Neuronal stem cell (in vitro differentiated cells): ENCODE data around the gene CA9.

ENCODE experiments used
- DNase-seq: peaks from one replicate; pipeline ENCODE4 v3.0.0-alpha.2; 2013; ENCODE audit warnings: low spot score
- H2AFZ ChIP-seq: one replicate; pipeline ENCODE4 v1.6.1; 2013; ENCODE audit warnings: mild to moderate bottlenecking, low read length, inconsistent platforms
- H2AK5ac ChIP-seq: 2 replicates; pipeline ENCODE4 v1.6.1; 2013; ENCODE audit warnings: low read depth, mild to moderate bottlenecking, inconsistent platforms, low read length, moderate library complexity, mixed read lengths
- H2BK120ac ChIP-seq: 2 replicates; pipeline ENCODE4 v1.6.1; 2013; ENCODE audit warnings: low read depth, mild to moderate bottlenecking, inconsistent platforms, low read length, moderate library complexity, mixed read lengths
- H2BK12ac ChIP-seq: one replicate; pipeline ENCODE4 v1.6.1; 2013; ENCODE audit warnings: low read length, inconsistent platforms
- H2BK15ac ChIP-seq: 2 replicates; pipeline ENCODE4 v1.6.1; 2013; ENCODE audit warnings: mild to moderate bottlenecking, low read length, inconsistent platforms, mixed read lengths
- H2BK5ac ChIP-seq: one replicate; pipeline ENCODE4 v1.6.1; 2013; ENCODE audit warnings: inconsistent platforms, mild to moderate bottlenecking, low read length, moderate library complexity
- H3K14ac ChIP-seq: one replicate; pipeline ENCODE4 v1.6.1; 2013; ENCODE audit warnings: low read length, inconsistent platforms
- H3K18ac ChIP-seq: 2 replicates; pipeline ENCODE4 v1.6.1; 2013; ENCODE audit warnings: low read length, inconsistent platforms
- H3K23ac ChIP-seq: 2 replicates; pipeline ENCODE4 v1.6.1; 2013; ENCODE audit warnings: low read depth, mild to moderate bottlenecking, mixed read lengths, low read length, inconsistent platforms; ENCODE audit not compliant: poor library complexity
- H3K27ac ChIP-seq: replicated peaks from 3 replicates; pipeline ENCODE4 v1.5.1; 2013; ENCODE audit warnings: low read length, inconsistent platforms
- H3K27me3 ChIP-seq, 3 experiments: 2 replicates each; pipeline ENCODE4 v1.6.1; 2013; ENCODE audit warnings: low read length in 3 of 3, mild to moderate bottlenecking in 2 of 3, inconsistent platforms in 1 of 3, low read depth in 1 of 3, mixed read lengths in 1 of 3, moderate library complexity in 1 of 3; ENCODE audit not compliant: control insufficient read depth in 3 of 3, insufficient read depth in 3 of 3
- H3K36me3 ChIP-seq, 2 donors: replicated peaks in 1 of 2; 2 replicates each; pipeline ENCODE4 v1.6.1; 2013; ENCODE audit warnings: low read length in 2 of 2; ENCODE audit not compliant: control insufficient read depth in 2 of 2, insufficient read depth in 2 of 2
- H3K4ac ChIP-seq: 2 replicates; pipeline ENCODE4 v1.6.1; 2013; ENCODE audit warnings: inconsistent platforms, mild to moderate bottlenecking, low read length, moderate library complexity
- H3K4me1 ChIP-seq, 2 donors: 1 replicate in 1 of 2; 2 replicates in 1 of 2; pipeline ENCODE4 v1.6.1; 2013; ENCODE audit warnings: low read length in 2 of 2, low read depth in 1 of 2; ENCODE audit not compliant: control insufficient read depth in 2 of 2, insufficient read depth in 1 of 2
- H3K4me2 ChIP-seq: one replicate; pipeline ENCODE4 v1.6.1; 2013; ENCODE audit warnings: mild to moderate bottlenecking, low read length, inconsistent platforms; ENCODE audit not compliant: insufficient read depth, poor library complexity, severe bottlenecking
- H3K4me3 ChIP-seq, 2 donors: 2 replicates each; pipeline ENCODE4 v1.5.1; 2013; ENCODE audit warnings: low read length in 2 of 2, mild to moderate bottlenecking in 2 of 2, inconsistent platforms in 1 of 2, moderate library complexity in 1 of 2
- H3K79me1 ChIP-seq: one replicate; pipeline ENCODE4 v1.6.1; 2013; ENCODE audit warnings: low read depth, mild to moderate bottlenecking, inconsistent platforms, low read length, moderate library complexity
- H3K9ac ChIP-seq: one replicate; pipeline ENCODE4 v1.6.1; 2013; ENCODE audit warnings: mild to moderate bottlenecking, low read depth, low read length, inconsistent platforms; ENCODE audit not compliant: poor library complexity
- H3K9me3 ChIP-seq, 2 donors: replicated peaks in 1 of 2; 2 replicates each; pipeline versions ENCODE3 to v1.6.1; 2013; ENCODE audit warnings: low read length in 2 of 2, mild to moderate bottlenecking in 2 of 2, inconsistent platforms in 1 of 2, low read depth in 1 of 2, mixed read lengths in 1 of 2, moderate library complexity in 1 of 2; ENCODE audit not compliant: control insufficient read depth in 2 of 2, insufficient read depth in 1 of 2
- H4K8ac ChIP-seq: one replicate; pipeline ENCODE4 v1.6.1; 2013; ENCODE audit warnings: low read depth, mild to moderate bottlenecking, inconsistent platforms, low read length, moderate library complexity
- H4K91ac ChIP-seq: one replicate; pipeline ENCODE4 v1.6.1; 2013; ENCODE audit warnings: low read length, low read depth, mild to moderate bottlenecking, inconsistent platforms; ENCODE audit not compliant: poor library complexity
- WGBS, 2 donors: extraction: QIAGEN DNeasy Blood & Tissue Kit; methylation state at CpG; one replicate each; pipeline ENCODE4 v1.1.7; 2013; ENCODE audit warnings: missing lambda C conversion rate in 2 of 2, mixed read lengths in 1 of 2; ENCODE audit not compliant: insufficient read length in 2 of 2, insufficient replicate concordance in 1 of 2; ENCODE audit errors: extremely low coverage in 2 of 2; 5-methylcytosine and 5-hydroxymethylcytosine counted together

Gene CA9

DNA sequence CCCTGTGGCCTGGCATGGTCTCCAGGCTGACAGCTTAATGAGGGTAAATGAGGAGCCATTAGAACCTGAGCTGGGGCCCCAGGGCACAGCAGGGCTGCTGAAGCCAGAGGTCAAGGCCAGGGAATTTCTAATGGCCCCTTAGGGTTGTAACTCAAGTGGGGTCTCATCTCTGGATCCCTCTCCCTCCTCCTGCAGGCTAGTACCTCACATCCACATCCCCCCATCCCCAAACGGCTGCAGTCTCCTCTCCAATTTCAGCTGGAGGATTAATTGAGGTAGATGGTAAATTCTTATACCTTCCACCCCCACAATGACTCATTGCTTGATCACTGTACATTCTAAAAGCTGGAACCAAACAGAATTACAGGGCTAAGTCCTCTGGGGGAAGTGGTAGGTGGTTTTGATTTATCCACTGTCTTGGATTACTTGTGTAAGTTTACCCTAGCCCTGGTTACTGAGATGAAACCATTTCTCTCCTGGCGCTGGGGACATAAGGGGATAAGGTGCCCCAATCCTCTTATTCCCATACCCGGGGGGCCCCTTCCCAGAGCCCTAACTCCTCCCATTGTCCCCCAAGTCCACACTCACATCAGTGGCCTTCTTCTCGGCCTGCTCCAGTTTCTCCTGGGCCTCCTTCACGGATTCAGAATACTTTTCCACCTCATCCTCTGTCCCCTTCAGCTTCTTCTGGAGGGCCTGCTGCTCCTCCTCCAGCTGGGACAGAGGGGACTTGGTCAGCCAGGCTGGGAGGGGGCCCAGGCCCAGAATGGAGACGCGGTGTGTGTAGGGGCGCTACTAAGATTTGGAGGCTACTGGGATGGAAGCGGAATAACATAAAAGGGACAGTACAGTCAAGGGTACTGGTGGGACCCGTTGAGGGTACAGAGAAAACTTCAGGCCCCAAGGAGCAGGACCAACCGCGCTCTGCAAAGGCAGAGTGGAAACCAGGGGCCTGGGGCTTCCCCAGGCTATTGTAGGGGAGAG lies 15.1 kb downstream of the CA9 start:
- Histone ChIP-seq H3K9me3 (no peaks in the 10 kb centered on the region), H3K4me1 (peaks cover 12 to 21% of the 10 kb centered on the region in 2 donors)

DNA sequence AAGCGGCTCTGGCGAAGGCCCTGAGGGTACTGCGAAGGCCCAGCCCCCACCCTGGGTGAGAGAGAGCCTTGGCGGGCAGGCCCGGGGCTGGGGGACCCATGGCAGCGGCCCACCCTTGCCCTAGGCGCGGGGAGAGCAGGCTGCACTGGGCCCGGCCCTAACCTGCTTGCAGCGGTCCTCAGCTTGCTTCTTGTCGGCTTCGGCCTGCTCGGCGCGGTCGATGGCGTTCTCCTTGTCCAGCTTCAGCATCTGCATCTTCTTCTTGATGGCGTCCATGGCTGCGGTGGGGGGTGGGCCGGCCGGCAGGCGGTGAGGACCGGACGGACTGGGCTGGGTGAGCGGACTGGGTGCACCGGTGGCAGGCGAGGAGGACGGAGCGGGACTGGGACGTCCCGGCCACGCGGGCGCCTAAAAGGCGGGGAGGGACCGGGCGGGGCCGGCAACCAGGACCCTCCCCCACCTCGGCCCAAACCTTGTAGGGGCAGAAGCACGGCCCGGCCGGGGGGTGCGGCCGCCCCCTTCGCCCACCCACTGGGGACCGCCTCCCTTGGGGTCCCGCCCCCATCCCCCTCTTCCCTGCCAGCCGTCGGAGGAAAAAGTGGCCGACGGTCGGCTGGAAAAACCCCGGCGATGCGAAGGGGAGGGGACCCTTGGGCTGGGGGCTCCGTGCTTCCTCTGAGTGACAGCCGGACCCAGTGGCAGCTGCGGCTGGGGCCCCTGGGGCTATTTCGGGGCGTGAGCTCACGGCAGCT lies 16.0 kb downstream of the CA9 start, which contains the start of gene TPM2:
TSS of gene TPM2 (minus strand) at position 384 of the 752 bp plus-strand sequence. CDS start at position 276, 108 bp downstream.
- Histone ChIP-seq H2BK12ac (peak within 1 kb of the TSS; percentile 79), H2AK5ac (peak within 1 kb of the TSS; percentile 76), H4K8ac (peak within 1 kb of the TSS; percentile 77), H2BK15ac (peak within 1 kb of the TSS; percentile 89), H3K27ac (peak within 1 kb of the TSS; percentile 65), H2BK5ac (peak within 1 kb of the TSS; percentile 91), H3K4me2 (peak within 1 kb of the TSS; percentile 88), H3K18ac (peak within 1 kb of the TSS; percentile 99), H3K9me3 (no peaks in the 10 kb centered on the region), H2BK120ac (peak within 1 kb of the TSS; percentile 96), H3K23ac (peak within 1 kb of the TSS; percentile 99), H3K36me3 (peaks cover 7 to 11% of the 10 kb centered on the region in 2 donors), H3K4me3 (peak within 1 kb of the TSS; percentile 51 to 86), H3K9ac (peak within 1 kb of the TSS; percentile 98), H3K79me1 (peaks cover 6% of the 10 kb centered on the region), H3K4ac (peak within 1 kb of the TSS; percentile 100), H2AFZ (peak within 1 kb of the TSS; percentile 99), H3K27me3 (no peaks in the 10 kb centered on the region), H4K91ac (peak within 1 kb of the TSS; percentile 43), H3K4me1 (peaks cover 12 to 21% of the 10 kb centered on the region in 2 donors), H3K14ac (peak within 1 kb of the TSS; percentile 99)
- peak; percentile 58 for DNase-seq
- WGBS, 2 donors, result no CpG with 5 or more reads among the region's 61 CpGs

More for the DNA sequence above, 15.1 kb downstream of the CA9 start:
- Histone ChIP-seq H3K4ac (no peak overlapping the region), H3K36me3 (peaks cover 12 to 18% of the 10 kb centered on the region in 2 donors), H2BK120ac (peak overlapping the region; percentile 75), H3K14ac (no peak overlapping the region), H2AK5ac (peak overlapping the region; percentile 76), H3K9ac (peak overlapping the region; percentile 98), H3K4me2 (peak overlapping the region; percentile 88), H3K23ac (peak overlapping the region; percentile 4), H2BK5ac (peak overlapping the region; percentile 91), H3K79me1 (peaks cover 6% of the 10 kb centered on the region), H2AFZ (peak overlapping the region; percentile 17), H3K4me3 (peak overlapping the region in 1 of 2 donors; percentile 86), H2BK12ac (peak overlapping the region; percentile 79), H4K91ac (no peak overlapping the region), H4K8ac (no peak overlapping the region), H3K18ac (peak overlapping the region; percentile 99), H2BK15ac (peak overlapping the region; percentile 35), H3K27ac (peak overlapping the region; percentile 65), H3K27me3 (no peaks in the 10 kb centered on the region)
- no peak for DNase-seq
- no CpG with 5 or more reads among the region's 12 CpGs for WGBS, 2 donors

DNA sequence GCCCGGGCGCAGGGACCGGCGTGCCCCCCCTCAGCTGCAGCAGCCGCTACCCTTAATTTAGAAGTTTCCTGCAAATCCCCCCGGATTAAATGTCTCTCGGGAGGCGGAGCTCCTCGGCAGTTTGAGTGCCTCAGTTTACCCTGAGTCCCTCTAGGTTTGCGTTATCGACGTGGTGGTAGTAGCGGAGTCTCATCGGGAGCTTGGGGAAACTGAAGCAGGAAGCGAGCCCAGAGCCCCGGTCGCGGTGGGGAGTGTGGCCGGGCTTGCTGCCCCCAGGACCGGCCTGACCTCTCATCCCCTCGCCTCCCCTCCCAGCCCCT lies 16.5 kb downstream of the CA9 start:
- Histone ChIP-seq H3K4ac (no peak overlapping the region), H3K9ac (peak overlapping the region; percentile 72), H3K14ac (no peak overlapping the region), H3K27me3 (no peaks in the 10 kb centered on the region), H4K8ac (no peak overlapping the region), H3K4me1 (peaks cover 12 to 21% of the 10 kb centered on the region in 2 donors), H2BK15ac (no peak overlapping the region), H2BK12ac (no peak overlapping the region), H2AK5ac (peak overlapping the region; percentile 76), H2BK5ac (peak overlapping the region; percentile 91), H3K4me3 (peak overlapping the region; percentile 51 to 86), H3K23ac (peak overlapping the region; percentile 81), H3K18ac (peak overlapping the region; percentile 99), H4K91ac (no peak overlapping the region), H3K36me3 (peaks cover 2 to 5% of the 10 kb centered on the region in 2 donors), H3K4me2 (peak overlapping the region; percentile 88), H3K27ac (peak overlapping the region; percentile 59), H2AFZ (peak overlapping the region; percentile 99), H3K9me3 (no peaks in the 10 kb centered on the region), H3K79me1 (peaks cover 6% of the 10 kb centered on the region), H2BK120ac (no peak overlapping the region)
- WGBS, 2 donors, result no CpG with 5 or more reads among the region's 21 CpGs
- peak; percentile 47 for DNase-seq
